Activated CD4-positive, alpha-beta memory T cell treated with anti-CD3 and anti-CD28 coated beads for 36 hours (primary cell): ENCODE results near the gene ATXN7L1. TPM values are rescaled to one million over a fixed set of nuclear protein-coding genes. Genes with fewer than 3 reads are reported as not detected.
A peak's percentile ranks its signal among the peaks of the same experiment; 100 is the strongest.
"Not testable (repeated sequence)": the region's sequence is repeated elsewhere in the genome, so short reads cannot be mapped to it uniquely, and the experiment has no call there.

ENCODE experiments used
- CTCF ChIA-PET: fragments of 350-600 bp; sonication (Branson Sonifier 250); formaldehyde crosslinking; loops from one replicate; lab custom pipeline; 2021; ENCODE audit warnings: antibody characterized with exemption, inconsistent platforms; lab: Charles Lee
- POLR2A ChIA-PET: fragments of 350-600 bp; sonication (Branson Sonifier 250); formaldehyde crosslinking; loops from one replicate; lab custom pipeline; 2021; ENCODE audit warnings: antibody characterized with exemption; lab: Charles Lee
- DNase-seq: peaks from one replicate; pipeline ENCODE4 v3.0.0-alpha.2; 2020
- H3K27ac Mint-ChIP-seq: one replicate; pipeline ENCODE4 v1.8.0; 2021; ENCODE audit warnings: mixed read lengths
- H3K27me3 Mint-ChIP-seq: one replicate; pipeline ENCODE4 v1.8.0; 2021; ENCODE audit warnings: mixed read lengths
- H3K36me3 Mint-ChIP-seq: one replicate; pipeline ENCODE4 v1.8.0; 2021; ENCODE audit warnings: mixed read lengths
- H3K4me1 Mint-ChIP-seq: one replicate; pipeline ENCODE4 v1.8.0; 2021; ENCODE audit warnings: low read depth, mixed read lengths
- H3K4me3 Mint-ChIP-seq: one replicate; pipeline ENCODE4 v1.8.0; 2021; ENCODE audit warnings: mild to moderate bottlenecking, mixed read lengths
- H3K9me3 Mint-ChIP-seq: one replicate; pipeline ENCODE4 v1.8.0; 2021; ENCODE audit warnings: mixed read lengths
- intact Hi-C: fragments of 100-400 bp; cut with micrococcal nuclease; formaldehyde crosslinking; loops from one replicate; pipeline ENCODE4 v1.15.1; 2023
- total RNA-seq, 2 experiments: library from RNA; stranded (reverse); gene quantifications; one replicate each; pipeline ENCODE4 v1.2.3, GENCODE V29; 2021

ATXN7L1 gene
- total RNA-seq, 2 experiments from 2014 or later: 12.4 to 13.3 TPM

- Mint-ChIP-seq H3K4me3 (no peak overlapping the region), H3K36me3 (no peaks in the 10 kb centered on the region), H3K9me3 (no peaks in the 10 kb centered on the region), H3K27me3 (no peaks in the 10 kb centered on the region), H3K4me1 (peaks cover 19% of the 10 kb centered on the region), H3K27ac (no peak overlapping the region)
- POLR2A ChIA-PET: no interaction called here
- no peak for DNase-seq
- intact Hi-C loops: no loop called here
- CTCF ChIA-PET: interaction anchor here (0.6 to 2.0 kb wide), 4 partner anchors 13 to 593 kb away, joined by 3 to 7 read pairs (median 3); no protein-coding TSS in a partner anchor
Observed at GRCh38 chr7:105886776-105887175, 10.4 kb upstream of the ATXN7L1 start.

GRCh38 chr7:105885387-105886111, 9.2 kb upstream of the ATXN7L1 start:
- H3K36me3 Mint-ChIP-seq: no peaks in the 10 kb centered on the region
- ChIA-PET POLR2A (no interaction called here), CTCF (interaction anchor here (0.8 to 2.0 kb wide), 5 partner anchors 8 to 126 kb away, joined by 3 to 7 read pairs (median 3); no protein-coding TSS in a partner anchor)
- no peaks in the 10 kb centered on the region for H3K27me3 Mint-ChIP-seq
- H3K9me3 Mint-ChIP-seq: no peaks in the 10 kb centered on the region
- no peak for DNase-seq
- H3K27ac Mint-ChIP-seq: no peak overlapping the region
- intact Hi-C loops: no loop called here
- H3K4me3 Mint-ChIP-seq: no peak overlapping the region
- peaks cover 16% of the 10 kb centered on the region for H3K4me1 Mint-ChIP-seq

GRCh38 chr7:105883179-105883578, 6.8 kb upstream of the ATXN7L1 start:
- H3K4me3 Mint-ChIP-seq, H3K27ac Mint-ChIP-seq, POLR2A ChIA-PET, DNase-seq, intact Hi-C loops, H3K36me3 Mint-ChIP-seq, H3K9me3 Mint-ChIP-seq, H3K27me3 Mint-ChIP-seq: not testable (repeated sequence)
- CTCF ChIA-PET: interaction anchor here (0.8 kb wide), 1 partner anchor 123 kb away, joined by 3 read pairs; no protein-coding TSS in a partner anchor
- H3K4me1 Mint-ChIP-seq: peaks cover 31% of the 10 kb centered on the region

- Mint-ChIP-seq H3K27me3 (no peaks in the 10 kb centered on the region), H3K9me3 (no peaks in the 10 kb centered on the region), H3K4me3 (no peak overlapping the region), H3K36me3 (no peaks in the 10 kb centered on the region), H3K27ac (no peak overlapping the region), H3K4me1 (peaks cover 37% of the 10 kb centered on the region)
- DNase-seq: no peak
- ChIA-PET POLR2A (interaction anchor here (1.3 kb wide), 1 partner anchor 117 kb away, joined by 3 read pairs; no protein-coding TSS in a partner anchor), CTCF (interaction anchor here (0.6 to 1.0 kb wide), 2 partner anchors 161 to 225 kb away, joined by 3 read pairs; no protein-coding TSS in a partner anchor)
- intact Hi-C loops: no loop called here
Observed at GRCh38 chr7:105881439-105881838, 5.0 kb upstream of the ATXN7L1 start.

GRCh38 chr7:105880571-105881330, 4.4 kb upstream of the ATXN7L1 start:
- Mint-ChIP-seq H3K27ac (no peak overlapping the region), H3K27me3 (no peaks in the 10 kb centered on the region), H3K36me3 (no peaks in the 10 kb centered on the region), H3K4me3 (no peak overlapping the region), H3K4me1 (peaks cover 36% of the 10 kb centered on the region), H3K9me3 (no peaks in the 10 kb centered on the region)
- intact Hi-C loops: no loop called here
- DNase-seq: no peak
- CTCF ChIA-PET: interaction anchor here (0.6 to 4.6 kb wide), 3 partner anchors 119 to 224 kb away, joined by 3 to 25 read pairs (median 3); no protein-coding TSS in a partner anchor
- POLR2A ChIA-PET: interaction anchor here (1.3 kb wide), 1 partner anchor 118 kb away, joined by 3 read pairs; no protein-coding TSS in a partner anchor

GRCh38 chr7:105879782-105880181, 3.4 kb upstream of the ATXN7L1 start:
- Mint-ChIP-seq H3K4me1 (peaks cover 38% of the 10 kb centered on the region), H3K4me3 (no peak overlapping the region), H3K27me3 (no peaks in the 10 kb centered on the region), H3K36me3 (no peaks in the 10 kb centered on the region), H3K9me3 (no peaks in the 10 kb centered on the region), H3K27ac (no peak overlapping the region)
- intact Hi-C loops: loop anchor here (5.0 kb wide), 1 partner anchor 202 kb away; no protein-coding TSS in a partner anchor
- POLR2A ChIA-PET: no interaction called here
- CTCF ChIA-PET: interaction anchor here (0.9 to 4.6 kb wide), 2 partner anchors 118 to 206 kb away, joined by 3 to 25 read pairs; no protein-coding TSS in a partner anchor
- no peak for DNase-seq

- ChIA-PET POLR2A (interaction anchor here (0.6 kb wide), 1 partner anchor 106 kb away, joined by 3 read pairs; no protein-coding TSS in a partner anchor), CTCF (interaction anchor here (0.9 to 4.6 kb wide), 8 partner anchors 16 to 228 kb away, joined by 3 to 25 read pairs (median 4); no protein-coding TSS in a partner anchor)
- H3K36me3 Mint-ChIP-seq: no peaks in the 10 kb centered on the region
- H3K4me1 Mint-ChIP-seq: peaks cover 44% of the 10 kb centered on the region
- DNase-seq: no peak
- intact Hi-C loops: loop anchor here (5.0 kb wide), 1 partner anchor 202 kb away; no protein-coding TSS in a partner anchor
- no peak overlapping the region for H3K4me3 Mint-ChIP-seq
- H3K27ac Mint-ChIP-seq: no peak overlapping the region
- H3K9me3 Mint-ChIP-seq: no peaks in the 10 kb centered on the region
- no peaks in the 10 kb centered on the region for H3K27me3 Mint-ChIP-seq
Observed at GRCh38 chr7:105878746-105879605, 2.6 kb upstream of the ATXN7L1 start.

- Mint-ChIP-seq H3K27me3 (no peaks in the 10 kb centered on the region), H3K36me3 (no peaks in the 10 kb centered on the region), H3K9me3 (no peaks in the 10 kb centered on the region), H3K4me1 (peaks cover 46% of the 10 kb centered on the region), H3K4me3 (peak overlapping the region; percentile 76), H3K27ac (no peak overlapping the region)
- DNase-seq: no peak
- ChIA-PET CTCF (interaction anchor here (0.5 to 4.6 kb wide), 18 partner anchors 8 to 227 kb away, joined by 3 to 25 read pairs (median 4); no protein-coding TSS in a partner anchor), POLR2A (no interaction called here)
- intact Hi-C loops: loop anchor here (2.0 to 5.0 kb wide), 2 partner anchors 131 to 200 kb away; no protein-coding TSS in a partner anchor
Observed at GRCh38 chr7:105877736-105878135, 1.3 kb upstream of the ATXN7L1 start.

- peak overlapping the region; percentile 76 for H3K4me3 Mint-ChIP-seq
- peaks cover 48% of the 10 kb centered on the region for H3K4me1 Mint-ChIP-seq
- H3K27me3 Mint-ChIP-seq: no peaks in the 10 kb centered on the region
- no peaks in the 10 kb centered on the region for H3K36me3 Mint-ChIP-seq
- H3K9me3 Mint-ChIP-seq: no peaks in the 10 kb centered on the region
- DNase-seq: no peak
- H3K27ac Mint-ChIP-seq: no peak overlapping the region
- POLR2A ChIA-PET: no interaction called here
- intact Hi-C loops: loop anchor here (2.0 to 5.0 kb wide), 2 partner anchors 132 to 200 kb away; no protein-coding TSS in a partner anchor
- CTCF ChIA-PET: interaction anchor here (0.5 to 4.6 kb wide), 22 partner anchors 8 to 222 kb away, joined by 3 to 25 read pairs (median 4); no protein-coding TSS in a partner anchor
Observed at GRCh38 chr7:105876964-105877601, 684 bp upstream of the ATXN7L1 start.

GRCh38 chr7:105875505-105875904, 894 bp downstream of the ATXN7L1 start:
- Mint-ChIP-seq H3K9me3 (no peaks in the 10 kb centered on the region), H3K36me3 (no peaks in the 10 kb centered on the region), H3K27ac (peak overlapping the region; percentile 79), H3K4me1 (peaks cover 48% of the 10 kb centered on the region), H3K27me3 (no peaks in the 10 kb centered on the region), H3K4me3 (peak overlapping the region; percentile 88)
- DNase-seq: no peak
- ChIA-PET CTCF (no interaction called here), POLR2A (no interaction called here)
- intact Hi-C loops: loop anchor here (2.0 to 5.0 kb wide), 2 partner anchors 49 to 198 kb away; no protein-coding TSS in a partner anchor
